HEK293T (cell line): ENCODE measurements around the gene PRKRIP1.
"Not testable (repeated sequence)": the region's sequence is repeated elsewhere in the genome, so short reads cannot be mapped to it uniquely, and the experiment has no call there.

Source experiments
- FOXM1 ChIP-seq: fragments of 450-650 bp; IDR thresholded peaks from 2 replicates; pipeline ENCODE4 v1.6.1; 2017; ENCODE audit warnings: mild to moderate bottlenecking, borderline replicate concordance
- SP1 ChIP-seq: fragments of 450-650 bp; IDR thresholded peaks from 2 replicates; pipeline ENCODE4 v1.6.1; 2017
- TARDBP ChIP-seq: fragments of 450-650 bp; IDR thresholded peaks from 2 replicates; pipeline ENCODE4 v1.6.1; 2016
- ZNF384 ChIP-seq: fragments of 450-650 bp; IDR thresholded peaks from 2 replicates; pipeline ENCODE4 v1.6.1; 2016

DNA sequence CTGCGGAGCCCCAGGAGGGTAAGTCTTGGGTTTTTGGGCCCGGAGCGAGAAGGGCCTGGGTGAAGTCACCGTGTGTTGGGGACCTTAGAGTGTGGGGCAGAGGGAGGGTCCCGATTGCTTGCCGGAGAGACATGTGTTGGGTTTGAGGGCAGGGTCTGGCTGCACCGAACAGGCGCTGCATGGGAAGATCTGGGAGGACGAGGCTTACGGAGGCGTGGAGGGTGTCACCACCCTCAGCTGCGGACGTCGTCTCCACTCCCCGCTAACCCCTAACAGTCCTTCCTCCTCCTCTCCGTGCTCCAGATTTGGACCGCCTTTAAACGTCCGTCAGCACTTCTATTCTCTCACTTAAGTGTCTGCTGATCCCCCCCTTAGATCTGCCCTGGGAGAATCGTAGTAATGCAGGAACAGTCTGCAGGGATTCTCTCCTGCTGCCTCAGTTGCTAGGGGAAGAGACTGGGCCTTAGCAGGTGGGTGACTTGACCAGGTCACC, 31.7 kb upstream of the PRKRIP1 start:
- TF ChIP-seq SP1, TARDBP, ZNF384, FOXM1: not testable (repeated sequence)
